ENCODE results near the gene C5orf15.

C5orf15 gene

GRCh38 chr5:133919148-133920136 lies 49.0 kb downstream of the C5orf15 start:
- no peak for DNase-seq

- DNase-seq, result no peak
Observed at GRCh38 chr5:133918731-133919130, 49.7 kb downstream of the C5orf15 start.

- no peak for DNase-seq
Observed at GRCh38 chr5:133918316-133918715, 50.1 kb downstream of the C5orf15 start.

GRCh38 chr5:133917785-133918184 lies 50.6 kb downstream of the C5orf15 start:
- no peak for DNase-seq

GRCh38 chr5:133916914-133917313 lies 51.5 kb downstream of the C5orf15 start:
- DNase-seq, result no peak

- DNase-seq, result no peak
Observed at GRCh38 chr5:133916479-133916878, 51.9 kb downstream of the C5orf15 start.

GRCh38 chr5:133914434-133914833 lies 54.0 kb downstream of the C5orf15 start:
- no peak for DNase-seq

- DNase-seq, result no peak
Observed at GRCh38 chr5:133913413-133914155, 54.8 kb downstream of the C5orf15 start.

- DNase-seq, result no peak
Observed at GRCh38 chr5:133912951-133913350, 55.5 kb downstream of the C5orf15 start.

- no peak for DNase-seq
Observed at GRCh38 chr5:133910571-133910970, 57.9 kb downstream of the C5orf15 start.

GRCh38 chr5:133909603-133910002 lies 58.8 kb downstream of the C5orf15 start:
- DNase-seq, result no peak

- no peak for DNase-seq
Observed at GRCh38 chr5:133907075-133907474, 61.4 kb downstream of the C5orf15 start.

- DNase-seq, result no peak
Observed at GRCh38 chr5:133906303-133906702, 62.1 kb downstream of the C5orf15 start.
